OCI-LY1 (cell line): ENCODE data around the gene COL8A1.

Source experiments
- H2AFZ ChIP-seq: fragments of 200-600 bp; sonication (generic), shearing (Covaris generic); 2 replicates; pipeline ENCODE4 v1.6.0; 2014; ENCODE audit warnings: antibody characterized with exemption, mild to moderate bottlenecking, low read length
- H3F3A ChIP-seq: fragments of 200-600 bp; sonication (generic), shearing (Covaris generic); 2 replicates; pipeline ENCODE4 v1.6.0; 2014; ENCODE audit warnings: mild to moderate bottlenecking, antibody characterized with exemption, low read length, moderate library complexity; ENCODE audit not compliant: insufficient read depth
- H3K27ac ChIP-seq: fragments of 200-600 bp; sonication (generic); 2 replicates; pipeline ENCODE4 v1.5.1; 2014; ENCODE audit warnings: low read length, mixed run types, mild to moderate bottlenecking, low read depth; ENCODE audit not compliant: poor library complexity, severe bottlenecking
- H3K27me3 ChIP-seq: fragments of 200-600 bp; sonication (generic); 2 replicates; pipeline ENCODE4 v1.6.0; 2014; ENCODE audit warnings: antibody characterized with exemption, mild to moderate bottlenecking, low read length, moderate library complexity; ENCODE audit not compliant: insufficient read depth
- H3K36me3 ChIP-seq: fragments of 200-600 bp; sonication (generic); 2 replicates; pipeline ENCODE4 v1.6.1; 2014; ENCODE audit warnings: mild to moderate bottlenecking, antibody characterized with exemption, low read length, moderate library complexity, mixed read lengths; ENCODE audit not compliant: insufficient read depth
- H3K4me1 ChIP-seq: fragments of 200-600 bp; sonication (generic); 2 replicates; pipeline ENCODE4 v1.5.1; 2014; ENCODE audit warnings: mild to moderate bottlenecking, low read length, moderate library complexity; ENCODE audit not compliant: insufficient read depth, severe bottlenecking
- H3K4me2 ChIP-seq: fragments of 200-600 bp; sonication (generic), shearing (Covaris generic); 2 replicates; pipeline ENCODE4 v1.6.1; 2014; ENCODE audit warnings: low read length
- H3K4me3 ChIP-seq: fragments of 200-600 bp; sonication (generic); 2 replicates; pipeline ENCODE4 v1.5.1; 2014; ENCODE audit warnings: low read length, low read depth, mild to moderate bottlenecking, mixed read lengths; ENCODE audit not compliant: poor library complexity, severe bottlenecking
- H3K79me2 ChIP-seq: fragments of 200-600 bp; shearing (Covaris generic); 2 replicates; pipeline ENCODE4 v1.6.1; 2016; ENCODE audit warnings: mixed run types, low read length, mixed read lengths; ENCODE audit not compliant: insufficient read depth
- H3K9ac ChIP-seq: fragments of 200-600 bp; sonication (generic), shearing (Covaris generic); 2 replicates; pipeline ENCODE4 v1.6.1; 2014; ENCODE audit warnings: mild to moderate bottlenecking, low read length, mixed read lengths
- H3K9me2 ChIP-seq: fragments of 200-600 bp; sonication (generic), shearing (Covaris generic); 2 replicates; pipeline ENCODE4 v1.6.1; 2014; ENCODE audit warnings: low read depth, mild to moderate bottlenecking, low read length, mixed read lengths
- H3K9me3 ChIP-seq: fragments of 200-600 bp; shearing (Covaris generic); 2 replicates; pipeline ENCODE4 v1.6.1; 2014; ENCODE audit warnings: low read length, mixed read lengths
- H4K20me1 ChIP-seq: fragments of 200-600 bp; sonication (generic), shearing (Covaris generic); 2 replicates; pipeline ENCODE4 v1.6.0; 2016; ENCODE audit warnings: mild to moderate bottlenecking, low read length; ENCODE audit not compliant: insufficient read depth
- CTCF ChIP-seq: fragments of 200-600 bp; sonication (generic), shearing (Covaris generic); IDR thresholded peaks from 2 replicates; pipeline ENCODE4 v1.5.1; 2017; ENCODE audit warnings: mild to moderate bottlenecking, antibody characterized with exemption, low read length, moderate library complexity, mixed read lengths
- EZH2 ChIP-seq: fragments of 200-600 bp; sonication (generic), shearing (Covaris generic); IDR thresholded peaks from 2 replicates; pipeline ENCODE4 v1.8.0; 2017; ENCODE audit warnings: borderline replicate concordance, mixed run types, mild to moderate bottlenecking, antibody characterized with exemption, low read length, moderate library complexity, mixed read lengths

Gene COL8A1

DNA sequence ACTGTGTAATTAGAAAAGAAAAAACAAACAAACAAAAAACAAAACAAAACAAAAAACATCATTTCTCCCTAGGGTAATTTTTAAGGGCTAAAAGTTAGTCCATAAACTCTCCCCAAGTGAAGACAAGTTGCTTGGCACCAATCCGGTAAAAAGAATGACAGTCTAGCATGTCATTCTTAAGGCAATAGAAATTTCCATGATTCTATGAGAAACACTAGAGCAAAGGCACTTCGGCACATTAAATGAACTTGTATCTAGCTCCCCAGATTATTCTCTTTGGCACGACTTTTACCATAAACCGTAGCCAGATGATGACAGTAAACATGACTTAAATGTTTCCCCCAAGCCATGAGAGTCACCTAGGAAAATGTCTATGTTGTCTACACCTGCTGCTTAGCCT lies 10.1 kb downstream of the COL8A1 start:
- no peaks in the 10 kb centered on the region for H3K9me2 ChIP-seq
- no peak overlapping the region for H3K4me2 ChIP-seq
- no peak overlapping the region for H3K27ac ChIP-seq
- no peak overlapping the region for H3K4me3 ChIP-seq
- H3K9ac ChIP-seq: no peak overlapping the region
- H4K20me1 ChIP-seq: no peaks in the 10 kb centered on the region
- H3F3A ChIP-seq: no peaks in the 10 kb centered on the region
- no peaks in the 10 kb centered on the region for H3K79me2 ChIP-seq
- no peaks in the 10 kb centered on the region for H3K4me1 ChIP-seq
- no peaks in the 10 kb centered on the region for H3K36me3 ChIP-seq
- no peaks in the 10 kb centered on the region for H3K27me3 ChIP-seq
- H2AFZ ChIP-seq: no peak overlapping the region
- TF ChIP-seq EZH2: no peak
- TF ChIP-seq CTCF: no peak
- H3K9me3 ChIP-seq: no peaks in the 10 kb centered on the region

DNA sequence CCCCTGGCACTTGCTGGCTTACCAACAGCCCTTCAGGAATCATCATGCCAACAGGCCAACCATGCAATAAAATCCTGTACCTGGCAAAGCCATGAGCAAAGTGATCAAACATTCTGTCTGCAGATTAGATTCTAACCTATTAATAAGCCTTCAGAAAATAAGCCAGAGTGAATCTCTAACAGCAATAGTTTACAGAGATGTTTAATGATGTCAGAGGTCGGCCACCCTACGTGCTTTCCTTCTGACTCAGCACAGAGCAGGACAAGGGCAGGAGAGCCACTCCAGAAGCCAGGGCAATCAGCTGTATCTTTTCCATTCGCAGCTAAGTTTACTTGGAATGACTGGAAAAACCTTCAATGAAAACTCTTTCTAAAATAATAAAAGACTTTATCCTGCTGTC lies 13.1 kb downstream of the COL8A1 start:
- no peak overlapping the region for H3K9ac ChIP-seq
- no peaks in the 10 kb centered on the region for H3K9me3 ChIP-seq
- H3F3A ChIP-seq: no peaks in the 10 kb centered on the region
- no peak overlapping the region for H3K4me2 ChIP-seq
- H3K4me3 ChIP-seq: no peak overlapping the region
- H3K9me2 ChIP-seq: no peaks in the 10 kb centered on the region
- TF ChIP-seq CTCF (no peak), EZH2 (no peak)
- no peaks in the 10 kb centered on the region for H3K79me2 ChIP-seq
- no peak overlapping the region for H2AFZ ChIP-seq
- H4K20me1 ChIP-seq: no peaks in the 10 kb centered on the region
- no peaks in the 10 kb centered on the region for H3K27me3 ChIP-seq
- H3K4me1 ChIP-seq: no peaks in the 10 kb centered on the region
- no peak overlapping the region for H3K27ac ChIP-seq
- no peaks in the 10 kb centered on the region for H3K36me3 ChIP-seq

DNA sequence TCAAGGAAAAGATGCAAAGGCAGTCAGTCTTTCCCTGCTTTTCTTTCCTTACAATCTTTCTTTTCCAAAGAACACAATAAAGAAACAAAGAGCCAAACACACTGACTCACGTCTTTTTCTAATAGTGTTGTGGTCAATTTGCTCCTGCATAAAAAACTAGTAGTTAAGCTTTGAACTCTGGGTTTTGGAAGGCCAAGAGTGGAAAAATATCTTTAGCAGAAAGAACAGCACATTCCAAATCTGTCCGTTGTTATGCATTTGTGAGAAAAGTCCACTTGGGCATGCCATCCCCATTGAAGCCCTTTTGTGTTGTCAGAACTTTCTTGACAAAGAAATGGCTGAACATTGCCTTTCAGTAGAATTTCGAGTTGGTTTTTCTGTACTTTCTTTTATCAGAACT lies 18.2 kb downstream of the COL8A1 start:
- H3F3A ChIP-seq: no peaks in the 10 kb centered on the region
- H3K4me3 ChIP-seq: no peak overlapping the region
- H3K79me2 ChIP-seq: no peaks in the 10 kb centered on the region
- no peaks in the 10 kb centered on the region for H3K9me2 ChIP-seq
- no peaks in the 10 kb centered on the region for H3K36me3 ChIP-seq
- H3K4me2 ChIP-seq: no peak overlapping the region
- no peak overlapping the region for H3K9ac ChIP-seq
- H3K27me3 ChIP-seq: no peaks in the 10 kb centered on the region
- H3K27ac ChIP-seq: no peak overlapping the region
- TF ChIP-seq CTCF (no peak), EZH2 (no peak)
- no peaks in the 10 kb centered on the region for H3K9me3 ChIP-seq
- H3K4me1 ChIP-seq: no peaks in the 10 kb centered on the region
- H4K20me1 ChIP-seq: no peaks in the 10 kb centered on the region
- no peak overlapping the region for H2AFZ ChIP-seq
